K562 (cell line): ENCODE measurements around the gene TLX2. TPM values are rescaled to one million over a fixed set of nuclear protein-coding genes. Genes with fewer than 3 reads are reported as not detected.

Experiments used
- BDP1 ChIP-seq: IDR thresholded peaks from 3 replicates; pipeline ENCODE4 v1.6.1; 2011; ENCODE audit not compliant: insufficient read length, insufficient read depth
- HSF4 ChIP-seq: fragments of 250-450 bp; sonication (Bioruptor Pico); IDR thresholded peaks from 2 replicates; pipeline ENCODE4 v2.1.2; 2022; ENCODE audit warnings: mild to moderate bottlenecking, moderate library complexity, borderline replicate concordance
- KLF10 ChIP-seq: fragments of 250-450 bp; sonication (Bioruptor Pico); IDR thresholded peaks from 2 replicates; pipeline ENCODE4 v1.6.1; 2021; ENCODE audit warnings: matching md5 sums
- NFE2 ChIP-seq: IDR thresholded peaks from 2 replicates; pipeline ENCODE4 v1.6.1; 2014; ENCODE audit warnings: antibody characterized with exemption, low read depth
- POLR2AphosphoS5 ChIP-seq: IDR thresholded peaks from 2 replicates; pipeline ENCODE4 v1.6.1; 2011; ENCODE audit warnings: mild to moderate bottlenecking, low read depth, low read length, moderate library complexity; ENCODE audit not compliant: control insufficient read depth, insufficient read depth
- SIN3A ChIP-seq, 2 experiments: fragments of 150-350 bp in 1 of 2; IDR thresholded peaks; 2 replicates each; pipeline ENCODE4 v1.6.1; 2011 to 2016; ENCODE audit warnings: borderline replicate concordance in 2 of 2, low read depth in 2 of 2, low read length in 2 of 2, mild to moderate bottlenecking in 2 of 2, moderate library complexity in 2 of 2; ENCODE audit not compliant: control insufficient read depth in 1 of 2
- ZBTB17 ChIP-seq: fragments of 450-650 bp; formaldehyde crosslinking; IDR thresholded peaks from 2 replicates; pipeline ENCODE4 v1.4.0; 2020; ENCODE audit warnings: mild to moderate bottlenecking
- ZNF79 ChIP-seq: fragments of 250-450 bp; sonication (Bioruptor Pico); IDR thresholded peaks from 2 replicates; pipeline ENCODE4 v1.4.0; 2020; ENCODE audit warnings: low read depth, mild to moderate bottlenecking, moderate library complexity
- polyA plus RNA-seq, 8 experiments: library from polyadenylated mRNA; depleted of rRNA in 4 of 8; stranded (reverse) in 5 of 8; unstranded in 3 of 8; fragments of >200 nt; fragmentation: Nextera tagmentation in 2 of 8; fragmentation: Illumina TruSeq in 1 of 8; extraction: Ambion mirVana in 2 of 8; extraction: Trizol in 1 of 8; gene quantifications; 2 replicates each; pipeline versions ENCODE4 v1.2.1 to v1.2.3, GENCODE V29; 2011 to 2014; ENCODE audit warnings: inconsistent platforms in 1 of 8, missing spikeins in 1 of 8
- total RNA-seq, 7 experiments: library from RNA; depleted of rRNA in 6 of 7; stranded (reverse); fragments of >200 nt in 6 of 7; fragmentation: Illumina TruSeq in 2 of 7; extraction: Trizol in 2 of 7; gene quantifications; 2 replicates each; pipeline versions ENCODE4 v1.2.1 to v1.2.3, GENCODE V29; 2011 to 2021; ENCODE audit warnings: low replicate concordance in 1 of 7
- TF ChIP-seq, protein P1 (sequence below), 2 experiments: fragments of 450-650 bp; IDR thresholded peaks; 2 replicates each; pipeline ENCODE4 v1.6.1; 2016; ENCODE audit warnings: mild to moderate bottlenecking in 2 of 2, borderline replicate concordance in 1 of 2, low read depth in 1 of 2, moderate library complexity in 1 of 2
- TF ChIP-seq, protein P2 (sequence below): sonication (generic); formaldehyde crosslinking; IDR thresholded peaks from 2 replicates; pipeline ENCODE4 v1.8.0; 2023; ENCODE audit warnings: mild to moderate bottlenecking, missing genetic modification reagents
- TF ChIP-seq, protein P3 (sequence below): fragments of 250-450 bp; sonication (Bioruptor Pico); IDR thresholded peaks from 2 replicates; pipeline ENCODE4 v1.8.0; 2021; ENCODE audit warnings: moderate library complexity, mild to moderate bottlenecking, inconsistent platforms

TLX2 gene
- total and polyA plus RNA-seq, 9 of the 15 experiments (the other 6 are each of a cell fraction or from before 2014, with no cell fraction given), result not detected

DNA sequence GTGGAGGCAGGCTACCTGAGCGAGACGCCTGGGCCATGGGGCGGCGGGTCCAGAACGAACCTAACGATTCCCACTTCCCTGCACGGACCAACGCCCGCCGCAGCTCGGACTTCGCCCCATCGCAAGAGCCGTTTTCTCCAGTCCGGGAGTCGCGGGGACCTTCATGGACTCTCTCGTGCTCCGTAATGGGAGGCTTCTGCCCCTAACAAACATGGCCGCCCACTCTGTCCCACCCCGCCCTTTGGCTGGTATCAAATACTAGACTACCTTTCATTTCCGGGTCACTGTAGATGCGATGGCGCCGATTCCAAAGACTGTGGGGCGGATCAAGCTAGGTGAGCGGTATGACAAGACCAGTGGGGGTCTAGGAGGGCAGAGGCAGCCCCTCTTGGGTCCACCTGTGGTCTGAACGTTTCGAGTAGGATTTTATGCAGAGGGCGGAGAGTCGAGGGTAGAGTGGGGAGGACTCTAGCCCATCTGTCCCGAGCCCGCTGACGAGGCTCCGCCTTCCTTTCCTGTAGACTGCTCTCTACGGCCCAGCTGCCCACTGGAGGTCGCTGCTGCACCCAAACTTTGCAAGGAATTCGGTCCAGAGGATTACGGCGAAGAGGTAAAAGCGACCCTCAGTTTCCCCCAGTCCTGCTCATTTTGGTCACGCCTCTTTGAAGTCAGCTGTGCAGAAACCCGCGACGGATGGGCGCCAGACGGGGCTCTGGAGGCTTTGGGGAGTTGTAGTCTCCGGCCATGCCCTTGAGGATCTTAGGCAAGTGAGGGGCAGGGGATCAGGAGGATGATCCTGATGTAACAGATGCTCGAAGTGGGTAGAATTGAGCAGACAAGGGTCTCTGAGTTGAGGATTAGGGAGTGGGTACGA, 31.2 kb upstream of the TLX2 start, which contains the start of the genes CCDC142 and TTC31 (continued):
- TF ChIP-seq, protein P1, sequence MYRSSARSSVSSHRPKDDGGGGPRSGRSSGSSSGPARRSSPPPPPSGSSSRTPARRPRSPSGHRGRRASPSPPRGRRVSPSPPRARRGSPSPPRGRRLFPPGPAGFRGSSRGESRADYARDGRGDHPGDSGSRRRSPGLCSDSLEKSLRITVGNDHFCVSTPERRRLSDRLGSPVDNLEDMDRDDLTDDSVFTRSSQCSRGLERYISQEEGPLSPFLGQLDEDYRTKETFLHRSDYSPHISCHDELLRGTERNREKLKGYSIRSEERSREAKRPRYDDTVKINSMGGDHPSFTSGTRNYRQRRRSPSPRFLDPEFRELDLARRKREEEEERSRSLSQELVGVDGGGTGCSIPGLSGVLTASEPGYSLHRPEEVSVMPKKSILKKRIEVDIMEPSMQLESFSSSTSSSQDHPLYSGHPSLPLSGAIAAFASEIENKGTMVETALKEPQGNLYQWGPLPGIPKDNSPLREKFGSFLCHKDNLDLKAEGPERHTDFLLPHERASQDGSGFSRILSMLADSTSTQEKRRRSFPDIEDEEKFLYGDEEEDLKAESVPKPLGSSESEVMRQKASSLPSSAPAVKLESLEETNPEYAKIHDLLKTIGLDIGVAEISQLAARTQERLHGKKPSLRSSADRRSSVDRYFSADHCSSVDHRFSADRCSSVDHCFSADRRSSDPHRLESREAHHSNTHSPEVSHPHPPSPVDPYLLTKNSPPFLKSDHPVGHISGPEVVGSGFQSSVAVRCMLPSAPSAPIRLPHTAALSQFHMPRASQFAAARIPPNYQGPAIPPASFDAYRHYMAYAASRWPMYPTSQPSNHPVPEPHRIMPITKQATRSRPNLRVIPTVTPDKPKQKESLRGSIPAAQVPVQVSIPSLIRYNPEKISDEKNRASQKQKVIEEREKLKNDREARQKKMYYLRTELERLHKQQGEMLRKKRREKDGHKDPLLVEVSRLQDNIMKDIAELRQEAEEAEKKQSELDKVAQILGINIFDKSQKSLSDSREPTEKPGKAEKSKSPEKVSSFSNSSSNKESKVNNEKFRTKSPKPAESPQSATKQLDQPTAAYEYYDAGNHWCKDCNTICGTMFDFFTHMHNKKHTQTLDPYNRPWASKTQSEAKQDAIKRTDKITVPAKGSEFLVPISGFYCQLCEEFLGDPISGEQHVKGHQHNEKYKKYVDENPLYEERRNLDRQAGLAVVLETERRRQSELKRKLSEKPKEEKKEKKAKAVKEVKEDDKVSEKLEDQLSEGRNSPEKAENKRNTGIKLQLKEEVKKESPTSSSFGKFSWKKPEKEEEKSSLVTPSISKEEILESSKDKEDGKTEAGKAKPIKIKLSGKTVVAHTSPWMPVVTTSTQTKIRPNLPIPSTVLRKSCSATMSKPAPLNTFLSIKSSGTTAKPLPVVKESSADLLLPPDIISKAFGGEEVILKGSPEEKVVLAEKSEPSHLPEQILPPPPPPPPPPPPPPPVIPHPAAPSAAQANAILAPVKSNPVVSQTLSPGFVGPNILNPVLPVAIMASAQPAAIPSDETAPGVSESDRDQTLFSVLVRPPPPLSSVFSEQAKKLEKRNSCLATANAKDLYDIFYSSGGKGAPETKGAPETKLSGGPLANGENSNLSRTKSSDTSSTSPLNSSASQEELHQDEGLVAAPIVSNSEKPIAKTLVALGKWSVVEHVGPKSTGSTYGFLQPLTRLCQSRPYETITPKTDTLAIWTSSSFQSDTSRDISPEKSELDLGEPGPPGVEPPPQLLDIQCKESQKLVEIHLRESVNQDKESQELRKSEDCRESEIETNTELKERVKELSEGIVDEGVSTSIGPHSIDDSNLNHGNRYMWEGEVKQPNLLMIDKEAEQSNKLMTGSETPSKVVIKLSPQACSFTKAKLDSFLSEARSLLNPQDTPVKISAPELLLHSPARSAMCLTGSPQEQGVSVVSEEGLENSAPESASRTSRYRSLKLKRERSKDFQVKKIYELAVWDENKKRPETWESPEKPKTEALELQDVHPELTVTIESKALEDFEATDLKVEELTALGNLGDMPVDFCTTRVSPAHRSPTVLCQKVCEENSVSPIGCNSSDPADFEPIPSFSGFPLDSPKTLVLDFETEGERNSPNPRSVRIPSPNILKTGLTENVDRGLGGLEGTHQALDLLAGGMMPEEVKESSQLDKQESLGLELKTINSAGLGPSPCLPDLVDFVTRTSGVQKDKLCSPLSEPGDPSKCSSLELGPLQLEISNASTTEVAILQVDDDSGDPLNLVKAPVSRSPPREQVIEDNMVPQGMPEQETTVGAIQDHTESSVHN (IDR thresholded peaks at IDR 0.05; ENCODE audit: borderline replicate concordance in 1 of 2, low read depth in 1 of 2), result no peak
- no peak for TF ChIP-seq ZNF79
- peak; percentile 64 to 74; a peak in 2 of 4 replicates for TF ChIP-seq SIN3A (IDR thresholded peaks at IDR 0.05; ENCODE audit: borderline replicate concordance in 2 of 2, control insufficient read depth in 1 of 2, low read depth in 2 of 2, low read length in 2 of 2)
- 0 out of 2 replicates have a peak, but pooled peaks have one; percentile 35 for TF ChIP-seq NFE2
- TF ChIP-seq ZBTB17 (CRISPR knock-in tag), result no peak
- TF ChIP-seq BDP1, result no peak
- TF ChIP-seq, protein P2, sequence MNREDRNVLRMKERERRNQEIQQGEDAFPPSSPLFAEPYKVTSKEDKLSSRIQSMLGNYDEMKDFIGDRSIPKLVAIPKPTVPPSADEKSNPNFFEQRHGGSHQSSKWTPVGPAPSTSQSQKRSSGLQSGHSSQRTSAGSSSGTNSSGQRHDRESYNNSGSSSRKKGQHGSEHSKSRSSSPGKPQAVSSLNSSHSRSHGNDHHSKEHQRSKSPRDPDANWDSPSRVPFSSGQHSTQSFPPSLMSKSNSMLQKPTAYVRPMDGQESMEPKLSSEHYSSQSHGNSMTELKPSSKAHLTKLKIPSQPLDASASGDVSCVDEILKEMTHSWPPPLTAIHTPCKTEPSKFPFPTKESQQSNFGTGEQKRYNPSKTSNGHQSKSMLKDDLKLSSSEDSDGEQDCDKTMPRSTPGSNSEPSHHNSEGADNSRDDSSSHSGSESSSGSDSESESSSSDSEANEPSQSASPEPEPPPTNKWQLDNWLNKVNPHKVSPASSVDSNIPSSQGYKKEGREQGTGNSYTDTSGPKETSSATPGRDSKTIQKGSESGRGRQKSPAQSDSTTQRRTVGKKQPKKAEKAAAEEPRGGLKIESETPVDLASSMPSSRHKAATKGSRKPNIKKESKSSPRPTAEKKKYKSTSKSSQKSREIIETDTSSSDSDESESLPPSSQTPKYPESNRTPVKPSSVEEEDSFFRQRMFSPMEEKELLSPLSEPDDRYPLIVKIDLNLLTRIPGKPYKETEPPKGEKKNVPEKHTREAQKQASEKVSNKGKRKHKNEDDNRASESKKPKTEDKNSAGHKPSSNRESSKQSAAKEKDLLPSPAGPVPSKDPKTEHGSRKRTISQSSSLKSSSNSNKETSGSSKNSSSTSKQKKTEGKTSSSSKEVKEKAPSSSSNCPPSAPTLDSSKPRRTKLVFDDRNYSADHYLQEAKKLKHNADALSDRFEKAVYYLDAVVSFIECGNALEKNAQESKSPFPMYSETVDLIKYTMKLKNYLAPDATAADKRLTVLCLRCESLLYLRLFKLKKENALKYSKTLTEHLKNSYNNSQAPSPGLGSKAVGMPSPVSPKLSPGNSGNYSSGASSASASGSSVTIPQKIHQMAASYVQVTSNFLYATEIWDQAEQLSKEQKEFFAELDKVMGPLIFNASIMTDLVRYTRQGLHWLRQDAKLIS (CRISPR knock-in tag), result no peak; the same call in none of the 2 replicates
- TF ChIP-seq, protein P3, sequence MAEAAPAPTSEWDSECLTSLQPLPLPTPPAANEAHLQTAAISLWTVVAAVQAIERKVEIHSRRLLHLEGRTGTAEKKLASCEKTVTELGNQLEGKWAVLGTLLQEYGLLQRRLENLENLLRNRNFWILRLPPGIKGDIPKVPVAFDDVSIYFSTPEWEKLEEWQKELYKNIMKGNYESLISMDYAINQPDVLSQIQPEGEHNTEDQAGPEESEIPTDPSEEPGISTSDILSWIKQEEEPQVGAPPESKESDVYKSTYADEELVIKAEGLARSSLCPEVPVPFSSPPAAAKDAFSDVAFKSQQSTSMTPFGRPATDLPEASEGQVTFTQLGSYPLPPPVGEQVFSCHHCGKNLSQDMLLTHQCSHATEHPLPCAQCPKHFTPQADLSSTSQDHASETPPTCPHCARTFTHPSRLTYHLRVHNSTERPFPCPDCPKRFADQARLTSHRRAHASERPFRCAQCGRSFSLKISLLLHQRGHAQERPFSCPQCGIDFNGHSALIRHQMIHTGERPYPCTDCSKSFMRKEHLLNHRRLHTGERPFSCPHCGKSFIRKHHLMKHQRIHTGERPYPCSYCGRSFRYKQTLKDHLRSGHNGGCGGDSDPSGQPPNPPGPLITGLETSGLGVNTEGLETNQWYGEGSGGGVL (CRISPR knock-in tag), result no peak
- TF ChIP-seq POLR2AphosphoS5, result peak; percentile 81
- TF ChIP-seq HSF4 (CRISPR knock-in tag), result no peak
- no peak for TF ChIP-seq KLF10 (CRISPR knock-in tag)
